GM18526 (cell line): ENCODE measurements around the gene FHIT.

Experiments
- POLR2A ChIP-seq: IDR thresholded peaks from 3 replicates; pipeline ENCODE4 v1.6.1; 2011; ENCODE audit not compliant: insufficient read length; ENCODE audit errors: extremely low read depth

The FHIT gene

GRCh38 chr3:60743631-60744164 is 507.6 kb downstream of the FHIT start:
- TF ChIP-seq POLR2A: no peak

GRCh38 chr3:60742606-60743145 is 508.6 kb downstream of the FHIT start:
- no peak for TF ChIP-seq POLR2A

- TF ChIP-seq POLR2A: no peak
Measured at GRCh38 chr3:60737633-60738399, 513.4 kb downstream of the FHIT start.

- TF ChIP-seq POLR2A: no peak
Measured at GRCh38 chr3:60730371-60730770, 520.9 kb downstream of the FHIT start.

- no peak for TF ChIP-seq POLR2A
Measured at GRCh38 chr3:60729056-60729455, 522.2 kb downstream of the FHIT start.

- no peak for TF ChIP-seq POLR2A
Measured at GRCh38 chr3:60728006-60728405, 523.2 kb downstream of the FHIT start.

- TF ChIP-seq POLR2A: no peak
Measured at GRCh38 chr3:60720736-60721135, 530.5 kb downstream of the FHIT start.

- TF ChIP-seq POLR2A: no peak
Measured at GRCh38 chr3:60716573-60716972, 534.7 kb downstream of the FHIT start.

GRCh38 chr3:60708191-60708975 is 542.9 kb downstream of the FHIT start:
- no peak for TF ChIP-seq POLR2A

- no peak for TF ChIP-seq POLR2A
Measured at GRCh38 chr3:60707452-60708020, 543.7 kb downstream of the FHIT start.

GRCh38 chr3:60703956-60704736 is 547.1 kb downstream of the FHIT start:
- TF ChIP-seq POLR2A: no peak

- TF ChIP-seq POLR2A: no peak
Measured at GRCh38 chr3:60703008-60703407, 548.2 kb downstream of the FHIT start.

GRCh38 chr3:60698117-60698516 is 553.1 kb downstream of the FHIT start:
- no peak for TF ChIP-seq POLR2A

GRCh38 chr3:60697132-60697531 is 554.1 kb downstream of the FHIT start:
- TF ChIP-seq POLR2A: no peak
